NCI-H2196 treated with DMSO at 0.1 percent for 48 hours (cell line): Measurements from ENCODE around the gene CABYR.
"Not testable (repeated sequence)": the region's sequence is repeated elsewhere in the genome, so short reads cannot be mapped to it uniquely, and the experiment has no call there.

ENCODE experiments used
- DNase-seq: peaks from one replicate; lab custom pipeline; 2025; ENCODE audit not compliant: unreplicated experiment; lab: John Stamatoyannopoulos, UW

Gene CABYR

GRCh38 chr18:24128700-24129099 is 10.2 kb upstream of the CABYR start:
- DNase-seq, result no peak

- no peak for DNase-seq
Observed at GRCh38 chr18:24130494-24130893, 8.4 kb upstream of the CABYR start.

GRCh38 chr18:24136967-24137373 is 1.9 kb upstream of the CABYR start:
- no peak for DNase-seq

GRCh38 chr18:24138409-24138788 is 463 bp upstream of the CABYR start:
- no peak for DNase-seq

- DNase-seq, result no peak
Observed at GRCh38 chr18:24140697-24141096, 1.8 kb downstream of the CABYR start.

- no peak for DNase-seq
Observed at GRCh38 chr18:24142376-24142775, 3.5 kb downstream of the CABYR start.

- not testable (repeated sequence) for DNase-seq
Observed at GRCh38 chr18:24149591-24149990, 10.7 kb downstream of the CABYR start.

- no peak for DNase-seq
Observed at GRCh38 chr18:24153397-24153796, 14.5 kb downstream of the CABYR start.

GRCh38 chr18:24157855-24158254 is 19.0 kb downstream of the CABYR start:
- DNase-seq, result no peak

- DNase-seq, result no peak
Observed at GRCh38 chr18:24160086-24160485, 21.2 kb downstream of the CABYR start.

GRCh38 chr18:24161304-24161703 is 22.4 kb downstream of the CABYR start:
- DNase-seq, result no peak

GRCh38 chr18:24168496-24168895 is 29.6 kb downstream of the CABYR start:
- no peak for DNase-seq

GRCh38 chr18:24170360-24170759 is 31.5 kb downstream of the CABYR start:
- DNase-seq, result no peak

GRCh38 chr18:24173997-24174396 is 35.1 kb downstream of the CABYR start:
- no peak for DNase-seq

- no peak for DNase-seq
Observed at GRCh38 chr18:24176727-24177416, 38.0 kb downstream of the CABYR start.

GRCh38 chr18:24177499-24178133 is 38.8 kb downstream of the CABYR start:
- DNase-seq, result no peak

- no peak for DNase-seq
Observed at GRCh38 chr18:24180048-24180447, 41.2 kb downstream of the CABYR start.

- no peak for DNase-seq
Observed at GRCh38 chr18:24181806-24182205, 42.9 kb downstream of the CABYR start.

- DNase-seq, result no peak
Observed at GRCh38 chr18:24185805-24186204, 46.9 kb downstream of the CABYR start.

- no peak for DNase-seq
Observed at GRCh38 chr18:24187049-24187448, 48.2 kb downstream of the CABYR start.

GRCh38 chr18:24187689-24188088 is 48.8 kb downstream of the CABYR start:
- no peak for DNase-seq

- no peak for DNase-seq
Observed at GRCh38 chr18:24188120-24188519, 49.3 kb downstream of the CABYR start.

GRCh38 chr18:24189007-24189528 is 50.2 kb downstream of the CABYR start:
- DNase-seq, result no peak
